Neural progenitor cell (in vitro differentiated cells): ENCODE data around the gene OR6B2.

ENCODE experiments used
- EZH2 ChIP-seq: fragments of 200-600 bp; sonication (generic); IDR thresholded peaks from 2 replicates; pipeline ENCODE4 v1.6.1; 2017; ENCODE audit warnings: antibody characterized with exemption, mild to moderate bottlenecking, moderate library complexity
- TF ChIP-seq, protein P1 (sequence below): fragments of 200-600 bp; sonication (generic); IDR thresholded peaks from 2 replicates; pipeline ENCODE4 v1.5.1; 2017; ENCODE audit warnings: antibody characterized with exemption, mild to moderate bottlenecking

DNA sequence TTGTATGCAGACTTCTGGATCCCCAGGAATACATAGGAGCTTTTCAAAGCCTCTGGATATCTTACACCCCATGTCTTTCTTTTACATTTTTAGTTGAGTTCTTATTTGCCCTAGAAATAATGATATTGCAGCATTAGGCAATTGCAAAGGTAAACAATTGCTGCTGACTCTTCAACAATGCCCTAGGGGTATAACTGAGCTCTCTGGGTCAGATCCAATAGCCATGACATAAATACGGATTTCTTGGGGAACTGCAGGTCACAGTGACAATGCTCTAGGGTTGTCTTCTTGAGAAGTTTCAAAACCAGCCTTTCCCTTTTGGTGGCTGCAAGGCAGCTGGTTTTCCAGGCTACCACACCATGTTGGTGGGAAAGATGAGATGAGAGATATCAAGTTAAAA is 39.6 kb upstream of the OR6B2 start:
- TF ChIP-seq, protein P1, sequence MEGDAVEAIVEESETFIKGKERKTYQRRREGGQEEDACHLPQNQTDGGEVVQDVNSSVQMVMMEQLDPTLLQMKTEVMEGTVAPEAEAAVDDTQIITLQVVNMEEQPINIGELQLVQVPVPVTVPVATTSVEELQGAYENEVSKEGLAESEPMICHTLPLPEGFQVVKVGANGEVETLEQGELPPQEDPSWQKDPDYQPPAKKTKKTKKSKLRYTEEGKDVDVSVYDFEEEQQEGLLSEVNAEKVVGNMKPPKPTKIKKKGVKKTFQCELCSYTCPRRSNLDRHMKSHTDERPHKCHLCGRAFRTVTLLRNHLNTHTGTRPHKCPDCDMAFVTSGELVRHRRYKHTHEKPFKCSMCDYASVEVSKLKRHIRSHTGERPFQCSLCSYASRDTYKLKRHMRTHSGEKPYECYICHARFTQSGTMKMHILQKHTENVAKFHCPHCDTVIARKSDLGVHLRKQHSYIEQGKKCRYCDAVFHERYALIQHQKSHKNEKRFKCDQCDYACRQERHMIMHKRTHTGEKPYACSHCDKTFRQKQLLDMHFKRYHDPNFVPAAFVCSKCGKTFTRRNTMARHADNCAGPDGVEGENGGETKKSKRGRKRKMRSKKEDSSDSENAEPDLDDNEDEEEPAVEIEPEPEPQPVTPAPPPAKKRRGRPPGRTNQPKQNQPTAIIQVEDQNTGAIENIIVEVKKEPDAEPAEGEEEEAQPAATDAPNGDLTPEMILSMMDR = no peak
- no peak for TF ChIP-seq EZH2
